M059J (cell line): Measurements from ENCODE around the gene TAF1C. TPM values are rescaled to one million over a fixed set of nuclear protein-coding genes. Genes with fewer than 3 reads are reported as not detected.
"Not testable (repeated sequence)": the region's sequence is repeated elsewhere in the genome, so short reads cannot be mapped to it uniquely, and the experiment has no call there.

Experiments
- DNase-seq: peaks from one replicate; pipeline ENCODE4 v3.0.0-alpha.2; 2012; ENCODE audit warnings: low read depth
- total RNA-seq: library from RNA; depleted of rRNA; stranded (reverse); fragments of >200 nt; shearing (Covaris generic); gene quantifications from 2 replicates; pipeline ENCODE4 v1.2.3, GENCODE V29; 2014

TAF1C gene
- total RNA-seq, 1 experiment from 2014 or later = 15.1 TPM

GRCh38 chr16:84209989-84210388, 23.1 kb upstream of the TAF1C start:
- DNase-seq = peak; percentile 34

GRCh38 chr16:84207879-84208278, 21.0 kb upstream of the TAF1C start:
- DNase-seq = no peak

- no peak for DNase-seq
These were observed 20.4 kb upstream of the TAF1C start for GRCh38 chr16:84207251-84207650.

GRCh38 chr16:84205976-84206691, 19.3 kb upstream of the TAF1C start:
- DNase-seq = no peak

GRCh38 chr16:84205123-84205522, 18.3 kb upstream of the TAF1C start:
- DNase-seq = not testable (repeated sequence)

- DNase-seq = not testable (repeated sequence)
These were observed 17.7 kb upstream of the TAF1C start for GRCh38 chr16:84204551-84204950.

- DNase-seq = no peak
These were observed 13.0 kb upstream of the TAF1C start for GRCh38 chr16:84199861-84200260.

- DNase-seq = no peak
These were observed 12.2 kb upstream of the TAF1C start for GRCh38 chr16:84199097-84199496.

DNA sequence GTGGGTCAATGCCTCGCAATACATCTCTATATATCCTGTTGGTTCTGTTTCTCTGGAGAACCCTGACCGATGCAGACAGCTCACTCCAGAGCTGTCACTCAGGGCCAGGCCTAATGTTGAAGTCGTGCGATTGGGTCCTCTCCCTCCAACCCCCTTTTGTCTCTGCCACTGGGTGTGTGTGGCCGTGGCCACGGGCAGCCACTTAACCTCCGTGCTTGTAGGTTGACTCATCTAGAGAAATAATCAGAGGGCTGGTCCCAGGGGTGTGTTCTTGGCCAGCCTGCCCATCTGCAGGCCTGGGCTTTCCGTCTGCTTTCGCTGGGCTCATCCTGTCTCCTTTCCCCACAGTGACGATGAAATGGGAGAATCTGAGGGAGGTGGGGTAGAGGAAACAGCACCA, 11.5 kb upstream of the TAF1C start:
- DNase-seq = peak; percentile 62

- no peak for DNase-seq
These were observed 10.7 kb upstream of the TAF1C start for GRCh38 chr16:84197466-84198128.

GRCh38 chr16:84196727-84197394, 10.0 kb upstream of the TAF1C start:
- DNase-seq = no peak

GRCh38 chr16:84196101-84196500, 9.2 kb upstream of the TAF1C start:
- DNase-seq = no peak

DNA sequence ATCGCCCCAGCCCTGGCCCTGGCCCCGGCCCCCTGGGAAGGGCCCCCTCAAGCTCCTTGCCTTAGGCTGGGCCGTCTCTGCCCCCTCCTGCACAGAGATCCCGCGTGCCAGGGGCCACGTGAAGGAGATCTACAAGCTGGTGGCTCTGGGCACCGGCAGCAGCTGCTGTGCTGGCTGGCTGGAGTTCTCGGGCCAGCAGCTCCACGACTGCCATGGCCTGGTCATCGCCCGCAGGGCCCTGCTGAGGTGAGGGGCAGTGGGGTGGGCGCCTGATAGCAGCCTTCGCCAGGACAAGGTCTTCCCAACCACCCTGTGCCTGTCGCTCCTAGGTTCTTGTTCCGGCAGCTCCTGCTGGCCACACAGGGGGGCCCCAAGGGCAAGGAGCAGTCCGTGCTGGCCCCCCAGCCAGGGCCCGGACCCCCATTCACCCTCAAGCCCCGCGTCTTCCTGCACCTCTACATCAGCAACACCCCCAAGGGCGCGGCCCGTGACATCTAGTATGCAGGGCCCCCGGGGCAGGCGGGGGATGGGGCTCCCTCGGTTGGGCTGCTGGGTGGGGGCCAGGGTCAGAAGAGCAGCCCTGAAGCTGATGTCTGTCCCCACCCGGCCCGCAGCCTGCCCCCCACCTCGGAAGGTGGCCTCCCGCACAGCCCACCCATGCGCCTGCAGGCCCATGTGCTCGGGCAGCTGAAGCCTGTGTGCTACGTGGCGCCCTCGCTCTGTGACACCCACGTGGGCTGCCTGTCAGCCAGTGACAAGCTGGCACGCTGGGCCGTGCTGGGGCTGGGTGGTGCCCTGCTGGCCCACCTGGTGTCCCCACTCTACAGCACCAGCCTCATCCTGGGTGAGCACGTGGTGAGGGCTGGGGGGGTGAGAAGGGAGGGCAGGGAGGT, 8.6 kb upstream of the TAF1C start:
- no peak for DNase-seq

DNA sequence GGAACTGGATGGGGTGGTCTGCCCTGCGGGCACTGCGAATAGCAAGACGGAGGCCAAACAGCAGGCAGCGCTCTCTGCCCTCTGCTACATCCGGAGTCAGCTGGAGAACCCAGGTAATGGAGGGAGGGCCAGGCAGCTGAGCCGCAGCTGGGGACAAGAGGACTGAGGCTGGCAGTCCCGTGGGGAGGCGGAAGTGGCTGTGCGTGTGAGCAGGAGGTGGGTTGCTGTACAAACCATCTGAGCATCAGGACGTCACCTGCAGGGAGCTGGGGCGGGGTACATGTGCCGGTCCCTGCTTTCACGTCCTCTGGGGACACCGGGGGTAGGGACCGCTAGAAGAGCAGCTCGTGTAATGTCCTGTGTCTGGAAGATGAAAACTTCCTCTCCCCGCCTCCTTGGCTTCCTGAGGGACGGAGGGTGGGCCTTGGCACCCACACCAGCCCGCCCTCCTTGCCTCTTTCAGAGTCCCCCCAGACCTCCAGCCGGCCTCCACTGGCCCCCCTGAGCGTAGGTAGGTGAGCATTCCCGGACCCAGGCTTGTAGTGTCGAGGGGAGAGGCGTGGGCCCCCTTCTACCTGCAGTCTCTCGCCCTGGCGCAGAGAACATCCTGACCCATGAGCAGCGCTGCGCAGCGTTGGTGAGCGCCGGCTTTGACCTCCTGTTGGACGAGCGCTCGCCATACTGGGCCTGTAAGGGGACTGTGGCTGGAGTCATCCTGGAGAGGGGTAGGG, 7.8 kb upstream of the TAF1C start:
- no peak for DNase-seq

GRCh38 chr16:84194018-84194417, 7.2 kb upstream of the TAF1C start:
- no peak for DNase-seq

DNA sequence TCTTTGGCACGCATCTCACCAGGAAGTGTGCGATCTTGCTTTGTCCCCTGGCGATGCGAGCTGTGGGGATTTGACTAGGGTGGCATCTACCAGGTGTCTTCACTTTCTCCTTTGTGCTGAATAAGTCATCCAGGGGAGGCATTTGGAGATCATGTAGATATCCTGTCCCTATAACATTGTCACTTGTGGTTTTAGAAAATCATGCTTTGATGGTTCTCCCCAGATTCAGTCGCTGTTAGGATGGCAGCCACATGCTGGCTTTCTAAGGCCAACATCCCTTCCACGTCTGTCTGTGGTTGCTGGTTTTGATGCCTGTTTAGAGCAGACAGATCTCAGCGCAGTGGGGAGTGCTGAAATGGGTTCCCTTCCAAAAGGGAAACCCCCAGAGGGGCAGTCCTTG, 6.6 kb upstream of the TAF1C start:
- DNase-seq = no peak

DNA sequence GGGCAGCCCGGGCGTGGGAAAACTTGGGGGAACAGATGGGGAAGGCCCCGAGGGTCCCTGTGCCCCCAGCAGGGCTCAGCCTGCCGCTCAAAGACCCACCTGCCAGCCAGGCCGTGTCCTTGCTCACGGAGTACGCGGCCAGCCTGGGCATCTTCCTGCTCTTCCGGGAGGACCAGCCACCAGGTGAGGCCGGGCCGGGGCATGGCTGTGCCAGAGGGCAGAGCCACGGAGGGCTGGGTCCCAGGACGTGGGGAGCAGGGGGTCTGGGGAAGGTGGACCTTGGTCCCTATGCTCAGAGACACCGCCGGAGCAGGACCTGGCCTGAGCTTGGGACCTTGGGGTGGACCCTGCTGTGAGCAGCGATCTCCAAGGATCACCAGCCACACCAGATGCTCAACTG, 4.6 kb upstream of the TAF1C start:
- DNase-seq = no peak

DNA sequence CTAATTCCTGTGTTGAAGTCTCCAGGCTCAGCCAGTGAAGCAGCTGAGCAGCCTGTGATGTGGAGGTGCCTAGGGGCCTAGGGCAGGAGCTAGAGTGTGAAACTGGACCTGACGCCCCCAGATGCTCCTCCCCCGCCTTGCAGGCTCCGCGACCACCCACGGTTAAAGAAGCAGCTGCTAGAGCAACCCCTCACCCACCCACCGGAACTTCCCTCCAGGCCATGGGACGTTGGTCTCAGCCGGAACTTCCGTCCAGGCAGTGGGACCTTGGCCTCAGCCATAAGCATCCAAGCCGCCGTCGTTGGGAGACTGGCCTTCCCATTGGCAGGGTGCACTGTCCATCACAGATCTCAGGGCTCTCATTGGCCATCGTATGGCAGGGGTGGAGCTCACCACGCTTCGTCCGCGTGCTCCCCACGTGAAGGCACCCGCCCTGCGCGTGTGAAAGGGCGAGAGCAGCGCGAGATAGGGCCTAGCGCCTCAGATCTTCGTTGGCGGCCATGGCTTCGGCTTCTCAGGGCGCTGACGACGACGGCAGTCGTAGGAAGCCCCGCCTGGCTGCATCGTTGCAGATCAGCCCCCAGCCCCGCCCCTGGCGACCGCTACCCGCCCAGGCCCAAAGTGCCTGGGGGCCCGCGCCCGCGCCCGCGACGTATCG, 4.0 kb upstream of the TAF1C start, which contains the start of gene ADAD2:
Gene ADAD2 (plus strand): TSS at position 427 of the 658 bp plus-strand sequence. CDS start 74 bp downstream, at position 501.
- no peak for DNase-seq

- no peak for DNase-seq
These were observed 2.1 kb downstream of the TAF1C start for GRCh38 chr16:84184775-84185174.

- DNase-seq = no peak
These were observed 2.8 kb downstream of the TAF1C start for GRCh38 chr16:84183911-84184591.
